Measurements from ENCODE around the gene CRABP2. TPM values are rescaled to one million over a fixed set of nuclear protein-coding genes. Genes with fewer than 3 reads are reported as not detected.

The CRABP2 gene
- total RNA-seq, 1 donor from 2014 or later = 370 TPM

DNA sequence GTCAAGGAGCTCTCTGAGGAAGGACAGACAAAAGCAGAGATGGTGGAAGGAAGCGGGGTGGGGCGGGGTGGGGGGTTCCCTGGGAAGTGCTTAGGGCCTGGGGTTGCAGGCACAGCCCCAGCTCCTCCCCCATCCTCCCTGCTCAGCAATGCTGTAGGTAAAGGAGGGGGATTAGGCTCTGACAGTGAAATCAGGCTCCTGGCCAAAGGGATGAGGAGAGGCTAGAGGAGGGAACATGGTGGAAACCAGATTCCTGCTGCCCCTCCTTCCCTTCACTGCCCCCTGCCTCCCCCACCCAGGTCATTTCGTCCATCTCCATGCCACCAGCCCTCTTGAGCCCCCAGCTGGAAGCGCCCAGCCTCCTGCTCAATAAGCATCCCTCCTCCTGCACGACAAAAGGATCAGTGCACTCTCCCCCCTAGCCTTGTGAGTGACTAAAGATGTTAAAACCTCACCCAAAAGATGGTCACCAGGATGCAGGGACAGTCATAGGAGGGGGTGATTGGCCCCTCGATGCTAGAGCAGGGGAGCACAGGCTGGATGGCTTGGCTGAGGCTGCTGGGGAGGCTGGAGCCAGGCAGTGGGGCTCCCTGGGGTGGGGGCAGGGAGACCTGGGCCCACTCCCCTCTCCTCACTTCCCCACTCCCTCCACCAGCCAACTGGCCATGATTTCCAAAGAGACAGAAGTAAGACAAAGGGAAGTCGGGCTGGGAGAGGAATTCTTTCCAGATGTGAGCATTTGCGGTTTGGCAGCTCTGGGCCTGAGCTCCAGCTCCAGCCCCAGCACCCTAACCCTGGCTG, 2.2 kb upstream of the CRABP2 start:
- no peaks in the 10 kb centered on the region for H3K36me3 Mint-ChIP-seq
- TF ChIP-seq, protein P1, sequence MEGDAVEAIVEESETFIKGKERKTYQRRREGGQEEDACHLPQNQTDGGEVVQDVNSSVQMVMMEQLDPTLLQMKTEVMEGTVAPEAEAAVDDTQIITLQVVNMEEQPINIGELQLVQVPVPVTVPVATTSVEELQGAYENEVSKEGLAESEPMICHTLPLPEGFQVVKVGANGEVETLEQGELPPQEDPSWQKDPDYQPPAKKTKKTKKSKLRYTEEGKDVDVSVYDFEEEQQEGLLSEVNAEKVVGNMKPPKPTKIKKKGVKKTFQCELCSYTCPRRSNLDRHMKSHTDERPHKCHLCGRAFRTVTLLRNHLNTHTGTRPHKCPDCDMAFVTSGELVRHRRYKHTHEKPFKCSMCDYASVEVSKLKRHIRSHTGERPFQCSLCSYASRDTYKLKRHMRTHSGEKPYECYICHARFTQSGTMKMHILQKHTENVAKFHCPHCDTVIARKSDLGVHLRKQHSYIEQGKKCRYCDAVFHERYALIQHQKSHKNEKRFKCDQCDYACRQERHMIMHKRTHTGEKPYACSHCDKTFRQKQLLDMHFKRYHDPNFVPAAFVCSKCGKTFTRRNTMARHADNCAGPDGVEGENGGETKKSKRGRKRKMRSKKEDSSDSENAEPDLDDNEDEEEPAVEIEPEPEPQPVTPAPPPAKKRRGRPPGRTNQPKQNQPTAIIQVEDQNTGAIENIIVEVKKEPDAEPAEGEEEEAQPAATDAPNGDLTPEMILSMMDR (conservative IDR thresholded peaks at IDR 0.05) = no peak
- no peaks in the 10 kb centered on the region for H3K9me3 Mint-ChIP-seq
- peaks cover 66% of the 10 kb centered on the region for H3K4me1 Mint-ChIP-seq (ENCODE audit: unreplicated experiment)
- H3K27ac Mint-ChIP-seq = peak overlapping the region; percentile 73
- no peak for DNase-seq (ENCODE audit: extremely low spot score, unreplicated experiment)
- peak overlapping the region; percentile 93 for H3K4me3 Mint-ChIP-seq
- H3K27me3 Mint-ChIP-seq = peaks cover 7% of the 10 kb centered on the region

DNA sequence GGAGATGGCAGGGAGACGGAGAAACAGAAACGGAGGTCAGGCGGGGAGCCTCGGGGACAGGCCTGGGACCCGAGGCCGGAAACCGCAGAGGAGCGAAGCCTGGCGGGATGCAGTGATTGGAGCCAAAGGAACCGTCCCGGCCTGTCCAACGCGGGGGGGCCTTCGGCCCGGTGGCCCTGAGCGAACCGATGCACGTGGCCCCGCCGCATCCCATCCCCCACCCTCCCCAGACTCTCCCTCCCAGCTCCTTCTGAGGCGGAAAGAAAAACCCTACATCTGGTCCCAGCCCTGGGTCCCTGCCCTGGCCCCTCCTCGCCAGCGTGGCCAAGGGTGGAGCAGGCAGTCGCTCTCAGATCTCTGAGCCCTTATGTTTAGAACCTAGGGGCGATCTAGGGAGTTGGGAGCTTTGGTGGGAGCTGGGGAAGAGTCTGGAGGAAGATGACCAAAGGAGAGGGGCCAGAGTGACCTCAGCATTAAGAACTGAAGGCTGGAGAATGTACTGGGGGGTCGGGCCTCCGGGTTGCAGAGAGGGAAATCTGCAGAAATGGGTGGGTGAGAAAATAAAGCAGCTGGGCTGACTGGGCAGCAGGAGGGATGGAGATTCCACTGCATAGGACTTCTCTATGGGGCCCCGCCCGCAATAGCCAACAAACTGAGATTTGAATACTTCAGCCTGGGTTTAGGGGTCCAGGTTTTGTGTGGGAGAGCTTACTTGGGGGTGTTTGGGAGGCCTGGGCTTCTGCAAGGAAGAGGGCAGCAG, 1.5 kb upstream of the CRABP2 start:
- TF ChIP-seq, protein P1 (conservative IDR thresholded peaks at IDR 0.05) = no peak
- Mint-ChIP-seq H3K27ac (peak overlapping the region; percentile 73), H3K9me3 (no peaks in the 10 kb centered on the region), H3K36me3 (no peaks in the 10 kb centered on the region), H3K4me3 (peak overlapping the region; percentile 93), H3K27me3 (peaks cover 7% of the 10 kb centered on the region), H3K4me1 (ENCODE audit: unreplicated experiment) (peaks cover 58% of the 10 kb centered on the region)
- DNase-seq (ENCODE audit: extremely low spot score, unreplicated experiment) = no peak

DNA sequence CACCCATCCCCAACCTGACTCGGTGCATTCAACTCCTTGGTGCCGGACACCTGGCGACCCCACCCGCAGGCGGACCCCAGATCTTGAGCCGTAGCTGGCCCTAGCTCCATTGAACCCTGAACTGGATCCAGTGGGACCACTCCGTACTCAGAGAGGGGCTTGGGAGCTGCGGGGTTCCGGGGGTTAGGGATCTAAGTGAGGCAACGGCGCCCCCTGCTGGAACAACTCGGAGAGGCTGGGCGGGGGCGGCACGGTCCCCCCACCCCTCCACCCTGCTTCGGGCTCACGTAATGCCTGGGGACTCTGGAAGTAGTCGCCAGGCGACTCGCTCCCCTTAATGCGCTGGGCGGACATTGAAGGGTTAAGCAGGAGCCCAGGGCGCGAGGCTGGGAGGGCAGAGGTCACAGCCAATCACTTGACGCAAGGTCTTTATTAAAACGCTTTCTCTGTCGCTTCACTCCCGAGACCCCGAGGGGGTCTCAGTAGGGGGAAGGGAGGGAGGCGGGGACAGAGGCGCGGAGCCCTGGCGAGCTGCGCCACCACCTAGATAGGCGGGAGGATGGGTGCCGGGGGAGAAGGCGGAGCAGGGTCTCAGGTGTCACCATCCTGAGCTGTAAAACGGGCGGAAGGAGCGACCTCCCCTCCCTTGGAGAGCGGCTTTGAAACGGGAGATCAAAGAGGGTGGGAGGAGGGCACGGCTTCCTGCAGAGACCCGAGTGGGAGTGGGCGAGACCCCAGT, 704 bp upstream of the CRABP2 start:
- TF ChIP-seq, protein P1 (conservative IDR thresholded peaks at IDR 0.05) = peak; percentile 98
- peak overlapping the region; percentile 93 for H3K4me3 Mint-ChIP-seq
- peak overlapping the region; percentile 73 for H3K27ac Mint-ChIP-seq
- peaks cover 7% of the 10 kb centered on the region for H3K27me3 Mint-ChIP-seq
- H3K4me1 Mint-ChIP-seq (ENCODE audit: unreplicated experiment) = peaks cover 57% of the 10 kb centered on the region
- H3K36me3 Mint-ChIP-seq = peaks cover 4% of the 10 kb centered on the region
- H3K9me3 Mint-ChIP-seq = no peaks in the 10 kb centered on the region
- DNase-seq (ENCODE audit: extremely low spot score, unreplicated experiment) = peak; percentile 93

DNA sequence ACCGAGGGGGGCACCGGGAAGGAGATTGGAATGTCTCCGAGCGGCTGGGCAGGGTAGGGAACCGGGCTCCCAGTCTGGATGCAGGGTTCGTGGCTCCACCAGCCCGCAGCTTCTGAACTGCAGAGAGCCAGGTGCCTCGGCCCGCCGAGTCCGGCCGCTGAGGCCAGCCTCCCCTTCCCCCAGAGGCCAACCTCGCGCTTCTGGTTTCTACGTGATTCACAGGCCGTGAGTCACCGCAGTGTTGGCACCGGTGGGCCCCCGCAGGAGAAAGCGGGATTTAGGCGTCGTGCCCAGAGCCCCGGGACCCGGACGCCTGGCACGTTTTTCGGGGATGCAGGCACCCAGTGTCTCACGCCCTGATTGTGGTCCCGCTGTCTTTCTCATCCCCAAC, 458 bp downstream of the CRABP2 start:
- H3K4me3 Mint-ChIP-seq = peak overlapping the region; percentile 93
- DNase-seq (ENCODE audit: extremely low spot score, unreplicated experiment) = no peak
- peak overlapping the region; percentile 73 for H3K27ac Mint-ChIP-seq
- H3K4me1 Mint-ChIP-seq (ENCODE audit: unreplicated experiment) = peaks cover 50% of the 10 kb centered on the region
- no peaks in the 10 kb centered on the region for H3K9me3 Mint-ChIP-seq
- TF ChIP-seq, protein P1 (conservative IDR thresholded peaks at IDR 0.05) = no peak
- peaks cover 7% of the 10 kb centered on the region for H3K27me3 Mint-ChIP-seq
- H3K36me3 Mint-ChIP-seq = peaks cover 8% of the 10 kb centered on the region

DNA sequence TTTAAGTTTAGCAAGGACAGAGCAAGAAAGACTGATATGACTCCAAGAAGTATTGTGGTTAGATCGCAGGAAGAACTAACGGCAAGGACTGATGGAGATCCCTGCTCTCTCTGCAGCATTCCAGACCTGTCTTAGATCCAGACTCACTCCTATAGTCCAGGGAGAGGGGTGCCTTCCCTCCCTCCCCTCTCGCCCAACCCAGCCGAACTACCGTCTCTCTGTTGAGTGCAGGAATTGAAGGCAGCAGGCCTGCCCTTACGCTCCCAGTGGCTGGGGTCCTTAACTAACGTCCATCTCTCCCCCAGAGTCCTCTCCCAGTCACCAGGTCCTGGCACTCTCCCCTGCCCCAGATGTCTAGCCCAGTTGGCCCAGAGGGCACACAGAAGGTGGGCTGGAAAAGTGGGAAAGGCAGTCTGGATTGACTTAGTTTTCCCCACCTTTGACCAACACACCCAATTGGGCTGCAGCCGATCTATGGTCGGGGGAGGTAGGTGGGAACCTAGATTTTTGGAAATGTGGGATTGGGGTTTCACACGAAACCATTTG, 1.1 kb downstream of the CRABP2 start:
- Mint-ChIP-seq H3K27me3 (peaks cover 7% of the 10 kb centered on the region), H3K9me3 (no peaks in the 10 kb centered on the region), H3K36me3 (peaks cover 12% of the 10 kb centered on the region), H3K4me1 (ENCODE audit: unreplicated experiment) (peaks cover 48% of the 10 kb centered on the region), H3K27ac (peak overlapping the region; percentile 80), H3K4me3 (peak overlapping the region; percentile 93)
- no peak for DNase-seq (ENCODE audit: extremely low spot score, unreplicated experiment)
- TF ChIP-seq, protein P1 (conservative IDR thresholded peaks at IDR 0.05) = no peak
